Muscle layer of colon (tissue), 2 donors: ENCODE results near the gene EHMT1.
"Not testable (repeated sequence)": the region's sequence is repeated elsewhere in the genome, so short reads cannot be mapped to it uniquely, and the experiment has no call there.

ENCODE experiments used
- H3K27ac ChIP-seq: one replicate; pipeline ENCODE4 v1.7.0; 2013; ENCODE audit warnings: low read depth, mild to moderate bottlenecking, low read length, moderate library complexity
- H3K27me3 ChIP-seq, 2 donors: one replicate each; pipeline ENCODE4 v1.7.0; 2013; ENCODE audit warnings: low read length in 2 of 2, mild to moderate bottlenecking in 2 of 2; ENCODE audit not compliant: insufficient read depth in 2 of 2, control insufficient read depth in 1 of 2
- H3K36me3 ChIP-seq: one replicate; pipeline ENCODE4 v1.7.0; 2013; ENCODE audit warnings: mild to moderate bottlenecking, low read length; ENCODE audit not compliant: insufficient read depth
- H3K4me1 ChIP-seq: one replicate; pipeline ENCODE4 v1.7.0; 2013; ENCODE audit warnings: mild to moderate bottlenecking, low read length; ENCODE audit not compliant: insufficient read depth
- H3K4me3 ChIP-seq, 2 donors: one replicate each; pipeline ENCODE4 v1.7.0; 2013; ENCODE audit warnings: low read length in 2 of 2, low read depth in 1 of 2, mild to moderate bottlenecking in 1 of 2, moderate library complexity in 1 of 2
- H3K9ac ChIP-seq: one replicate; pipeline ENCODE4 v1.7.0; 2013; ENCODE audit warnings: low read length
- H3K9me3 ChIP-seq: one replicate; pipeline ENCODE4 v1.7.0; 2013; ENCODE audit warnings: mild to moderate bottlenecking, low read length
- donor health status: abdominal sarcoma.
- donor health status: Adenocarcinoma of cecum.

EHMT1 gene

GRCh38 chr9:137708590-137709284, 89.9 kb downstream of the EHMT1 start:
- H3K9ac ChIP-seq, result no peak overlapping the region
- no peak overlapping the region for H3K4me3 ChIP-seq
- H3K36me3 ChIP-seq, result no peaks in the 10 kb centered on the region
- H3K27ac ChIP-seq, result no peak overlapping the region
- H3K4me1 ChIP-seq, result peaks cover 5% of the 10 kb centered on the region
- no peaks in the 10 kb centered on the region for H3K27me3 ChIP-seq
- H3K9me3 ChIP-seq, result no peaks in the 10 kb centered on the region

DNA sequence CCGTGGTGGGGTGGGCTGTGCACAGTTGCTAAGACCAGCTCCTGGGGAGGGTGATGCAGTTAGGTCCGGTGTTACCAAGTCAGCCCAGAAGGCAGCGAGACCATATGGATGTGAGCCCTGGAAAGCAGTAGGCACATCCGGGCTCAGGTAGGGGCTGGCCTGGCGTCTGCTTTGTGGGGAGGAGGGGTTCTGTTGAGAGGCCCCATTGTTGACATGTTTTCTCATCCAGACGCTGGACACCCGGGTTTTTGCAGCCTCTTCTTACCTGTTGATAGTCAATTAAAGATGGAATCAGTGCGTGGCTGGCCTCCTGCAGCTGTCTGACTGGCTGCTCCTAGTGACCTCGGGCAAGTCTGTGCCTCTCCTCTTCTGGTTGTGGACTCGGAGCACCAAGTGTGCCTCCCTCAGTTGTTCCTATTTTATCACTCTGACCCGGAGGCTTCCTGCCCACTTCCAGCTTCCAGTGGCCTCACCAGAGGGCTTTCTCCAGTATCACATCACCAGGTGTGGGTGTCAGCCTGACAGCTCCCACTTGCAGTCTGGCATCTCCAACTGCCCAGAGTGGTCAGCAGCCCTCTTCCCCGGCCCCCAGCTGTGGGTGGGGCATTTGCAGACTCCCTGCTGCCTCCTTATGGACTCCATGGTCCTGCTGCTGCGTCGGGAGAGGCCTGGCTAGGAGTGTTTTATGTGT, 90.8 kb downstream of the EHMT1 start:
- Histone ChIP-seq H3K4me1 (peaks cover 5% of the 10 kb centered on the region), H3K4me3 (no peak overlapping the region), H3K36me3 (no peaks in the 10 kb centered on the region), H3K9ac (no peak overlapping the region), H3K27me3 (no peaks in the 10 kb centered on the region), H3K27ac (no peak overlapping the region), H3K9me3 (no peaks in the 10 kb centered on the region)

DNA sequence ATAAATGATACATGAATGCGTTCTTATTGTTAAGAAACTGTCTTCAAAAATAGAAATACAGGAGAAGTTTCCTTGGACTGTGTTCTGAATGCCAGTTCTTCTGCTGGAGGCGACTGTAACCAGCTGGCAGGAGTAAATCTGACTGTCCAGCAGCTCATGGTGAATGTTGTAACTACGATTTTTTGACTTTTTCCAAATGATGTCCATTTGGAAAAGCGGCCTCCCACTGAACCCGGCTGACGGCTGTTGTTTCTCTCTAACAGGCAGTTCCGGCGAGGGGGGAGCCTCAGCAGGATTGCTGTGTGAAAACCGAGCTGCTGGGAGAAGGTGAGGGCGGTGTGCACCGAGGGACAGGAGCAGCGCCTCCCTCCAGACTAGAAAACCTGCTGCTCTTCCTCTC, 91.9 kb downstream of the EHMT1 start:
- H3K36me3 ChIP-seq, result peaks cover 6% of the 10 kb centered on the region
- no peaks in the 10 kb centered on the region for H3K9me3 ChIP-seq
- H3K4me1 ChIP-seq, result no peaks in the 10 kb centered on the region
- H3K27me3 ChIP-seq, result no peaks in the 10 kb centered on the region
- no peak overlapping the region for H3K27ac ChIP-seq
- no peak overlapping the region for H3K4me3 ChIP-seq
- H3K9ac ChIP-seq, result no peak overlapping the region

DNA sequence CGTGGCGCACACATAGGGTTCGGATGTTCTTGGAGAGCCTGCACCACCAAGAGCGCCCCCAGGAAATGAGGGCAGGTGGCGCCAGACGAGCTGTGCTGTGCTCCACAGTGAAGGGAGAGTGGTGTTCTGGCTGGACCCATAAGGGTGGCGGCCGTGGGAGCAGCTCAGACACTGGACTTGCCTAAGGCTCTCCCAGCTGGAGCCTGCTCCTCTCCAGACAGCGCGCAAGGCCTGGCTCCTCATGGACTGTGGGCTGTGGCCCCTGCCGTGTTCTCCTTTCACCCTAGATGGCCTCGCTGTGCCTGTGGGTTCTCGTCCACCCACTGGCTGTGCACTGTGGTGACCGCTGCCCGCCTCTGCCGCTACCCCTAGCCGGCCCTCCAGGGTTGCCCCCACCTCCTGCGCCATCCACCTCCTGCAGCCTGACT, 92.9 kb downstream of the EHMT1 start:
- H3K27me3 ChIP-seq, result no peaks in the 10 kb centered on the region
- no peak overlapping the region for H3K4me3 ChIP-seq
- H3K27ac ChIP-seq, result no peak overlapping the region
- no peaks in the 10 kb centered on the region for H3K4me1 ChIP-seq
- no peaks in the 10 kb centered on the region for H3K9me3 ChIP-seq
- peaks cover 8% of the 10 kb centered on the region for H3K36me3 ChIP-seq
- H3K9ac ChIP-seq, result no peak overlapping the region

GRCh38 chr9:137715321-137715720, 96.5 kb downstream of the EHMT1 start:
- H3K27ac ChIP-seq, result no peak overlapping the region
- H3K9ac ChIP-seq, result no peak overlapping the region
- H3K4me3 ChIP-seq, result no peak overlapping the region
- peaks cover 28% of the 10 kb centered on the region for H3K36me3 ChIP-seq
- H3K9me3 ChIP-seq, result no peaks in the 10 kb centered on the region
- no peaks in the 10 kb centered on the region for H3K27me3 ChIP-seq
- no peaks in the 10 kb centered on the region for H3K4me1 ChIP-seq

DNA sequence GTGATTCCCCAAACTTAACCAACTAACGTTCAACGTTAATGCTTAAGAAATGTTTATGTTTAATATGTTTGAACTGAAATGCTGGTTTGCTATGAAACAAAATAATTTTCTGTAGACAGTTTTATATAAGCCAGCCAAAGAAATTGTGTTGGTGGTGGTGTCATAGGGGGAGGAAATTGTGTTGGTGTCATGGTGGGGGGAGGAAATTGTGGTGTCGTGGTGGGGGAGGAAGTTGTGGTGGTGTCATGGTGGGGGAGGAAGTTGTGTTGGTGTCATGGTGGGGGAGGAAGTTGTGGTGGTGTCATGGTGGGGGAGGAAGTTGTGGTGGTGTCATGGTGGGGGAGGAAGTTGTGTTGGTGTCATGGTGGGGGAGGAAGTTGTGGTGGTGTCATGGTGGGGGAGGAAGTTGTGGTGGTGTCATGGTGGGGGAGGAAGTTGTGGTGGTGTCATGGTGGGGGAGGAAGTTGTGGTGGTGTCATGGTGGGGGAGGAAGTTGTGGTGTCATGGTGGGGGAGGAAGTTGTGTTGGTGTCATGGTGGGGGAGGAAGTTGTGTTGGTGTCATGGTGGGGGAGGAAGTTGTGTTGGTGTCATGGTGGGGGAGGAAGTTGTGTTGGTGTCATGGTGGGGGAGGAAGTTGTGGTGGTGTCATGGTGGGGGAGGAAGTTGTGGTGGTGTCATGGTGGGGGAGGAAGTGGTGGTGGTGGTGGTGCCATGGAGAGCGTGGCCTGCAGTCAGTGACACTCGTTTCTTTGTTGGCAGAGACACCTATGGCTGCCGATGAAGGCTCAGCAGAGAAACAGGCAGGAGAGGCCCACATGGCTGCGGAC, 97.3 kb downstream of the EHMT1 start:
- peaks cover 34% of the 10 kb centered on the region for H3K36me3 ChIP-seq
- H3K4me3 ChIP-seq, H3K9ac ChIP-seq, H3K27ac ChIP-seq, H3K9me3 ChIP-seq, H3K27me3 ChIP-seq, H3K4me1 ChIP-seq: not testable (repeated sequence)

- H3K4me1 ChIP-seq, result no peaks in the 10 kb centered on the region
- H3K4me3 ChIP-seq, result no peak overlapping the region
- peaks cover 35% of the 10 kb centered on the region for H3K36me3 ChIP-seq
- H3K9ac ChIP-seq, result no peak overlapping the region
- H3K27me3 ChIP-seq, result no peaks in the 10 kb centered on the region
- H3K27ac ChIP-seq, result no peak overlapping the region
- H3K9me3 ChIP-seq, result no peaks in the 10 kb centered on the region
These were observed 98.0 kb downstream of the EHMT1 start for GRCh38 chr9:137716694-137717287.

DNA sequence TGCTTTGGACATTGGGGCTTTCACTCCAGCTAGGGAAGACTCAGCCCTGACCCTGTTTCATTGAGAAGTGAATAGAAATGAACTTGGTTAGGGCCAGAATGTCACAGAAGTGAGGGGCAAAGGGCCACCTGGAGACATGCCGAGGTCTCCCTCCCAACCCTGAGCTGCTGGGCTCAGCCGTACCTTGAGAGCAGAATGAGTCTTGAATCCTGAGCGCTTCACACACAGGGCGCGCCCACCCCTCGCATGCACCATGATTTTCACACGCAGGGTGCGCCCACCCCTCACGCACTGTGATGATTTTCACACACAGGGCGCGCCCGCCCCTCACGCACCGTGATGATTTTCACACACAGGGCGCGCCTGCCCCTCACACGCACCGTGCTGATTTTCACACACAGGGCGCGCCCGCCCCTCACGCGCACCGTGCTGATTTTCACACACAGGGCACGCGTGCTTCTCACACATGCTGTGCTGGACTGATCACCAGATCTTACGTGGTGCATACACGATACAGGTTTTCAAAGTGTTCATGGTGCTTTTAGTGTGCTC, 99.0 kb downstream of the EHMT1 start:
- Histone ChIP-seq H3K36me3 (peaks cover 35% of the 10 kb centered on the region), H3K4me3 (no peak overlapping the region), H3K27me3 (no peaks in the 10 kb centered on the region), H3K9me3 (no peaks in the 10 kb centered on the region), H3K27ac (no peak overlapping the region), H3K4me1 (no peaks in the 10 kb centered on the region), H3K9ac (no peak overlapping the region)

DNA sequence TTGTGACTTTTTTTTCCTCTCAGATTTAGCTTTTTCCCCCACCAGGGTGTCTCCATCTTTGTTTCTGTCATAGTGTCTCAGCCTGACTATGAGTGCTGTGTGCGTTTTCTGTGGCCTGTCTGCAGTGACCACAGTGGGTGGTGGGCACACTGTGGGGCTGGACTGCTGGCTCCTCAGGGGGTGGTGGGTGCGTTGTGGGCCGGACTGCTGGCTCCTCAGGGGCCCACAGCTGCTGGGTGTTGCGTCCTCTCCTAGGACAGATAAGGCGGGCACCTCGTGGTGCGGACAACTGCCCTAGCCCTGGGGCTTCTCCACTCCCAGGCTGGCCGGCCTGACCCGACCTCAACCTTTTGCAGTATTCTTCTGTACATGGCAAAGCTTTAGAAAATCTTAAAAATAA, 100.4 kb downstream of the EHMT1 start:
- peaks cover 6% of the 10 kb centered on the region for H3K4me1 ChIP-seq
- H3K9me3 ChIP-seq, result no peaks in the 10 kb centered on the region
- H3K9ac ChIP-seq, result no peak overlapping the region
- H3K27ac ChIP-seq, result no peak overlapping the region
- peaks cover 35% of the 10 kb centered on the region for H3K36me3 ChIP-seq
- H3K4me3 ChIP-seq, result no peak overlapping the region
- H3K27me3 ChIP-seq, result no peaks in the 10 kb centered on the region

- H3K27ac ChIP-seq, result no peak overlapping the region
- H3K4me3 ChIP-seq, result no peak overlapping the region
These were observed 101.8 kb downstream of the EHMT1 start for GRCh38 chr9:137720571-137721110.

GRCh38 chr9:137721479-137721878, 102.7 kb downstream of the EHMT1 start:
- H3K4me1 ChIP-seq, result peaks cover 6% of the 10 kb centered on the region
- H3K4me3 ChIP-seq, result no peak overlapping the region
- H3K27ac ChIP-seq, result no peak overlapping the region
- no peaks in the 10 kb centered on the region for H3K9me3 ChIP-seq
- H3K27me3 ChIP-seq, result no peaks in the 10 kb centered on the region
- H3K9ac ChIP-seq, result no peak overlapping the region
- peaks cover 29% of the 10 kb centered on the region for H3K36me3 ChIP-seq

More at GRCh38 chr9:137720571-137721110, 101.8 kb downstream of the EHMT1 start:
- Histone ChIP-seq H3K9ac (no peak overlapping the region), H3K27me3 (no peaks in the 10 kb centered on the region), H3K9me3 (no peaks in the 10 kb centered on the region), H3K36me3 (peaks cover 30% of the 10 kb centered on the region), H3K4me1 (peaks cover 6% of the 10 kb centered on the region)
